Heart left ventricle (tissue), 13 donors: ENCODE measurements around the gene GRWD1.

ENCODE experiments used
- CTCF ChIP-seq, 12 donors: fragments of 200-600 bp; sonication (generic) in 4 of 12; IDR thresholded peaks; one replicate each; pipeline versions ENCODE4 v1.5.0 to v1.8.0; 2018 to 2022; ENCODE audit warnings: antibody characterized with exemption in 12 of 12, mild to moderate bottlenecking in 5 of 12
- POLR2A ChIP-seq, 2 donors: fragments of 450-650 bp; IDR thresholded peaks; one replicate each; pipeline ENCODE4 v1.6.1; 2017; ENCODE audit warnings: antibody characterized with exemption in 2 of 2, mild to moderate bottlenecking in 2 of 2, moderate library complexity in 2 of 2
- donor health status: ischemic (EF 13 %, LVEDD 7.1; RV severe dilation, severe dysfunction).
- donor health status: DM: no; HTN: yes; CAD: no.
- donor health status: DM: no; HTN: no; CAD: no.
- donor health status: ischemic (EF 25% LVEDD 6.9; RV normal size, moderate dysfunction).
- donor health status: ischemic (EF 25% LVEDD 5.7; RV mildly dilated, moderate dysfunction).
- donor health status: ischemic (EF 35%, LVEDD 5.7; RV mildly dilated, moderate dysfunction).
- donor health status: nonischemic (EF 11% LVEDD 7.7; RV severe dilation, severe dysfunction).
- donor health status: DM: yes; HTN: yes; CAD: no.
- donor health status: PGD.
- donor health status: ischemic (EF 29% LVEDD 5.4; RV normal size, mild dysfunction).
- donor health status: nonischemic (EF 23%, LVEDD 6.1; RV moderate dilation, normal function).

- TF ChIP-seq CTCF (IDR thresholded peaks at IDR 0.05) (no peak), POLR2A (IDR thresholded peaks at IDR 0.05) (no peak)
Observed at GRCh38 chr19:48484247-48484893, 38.6 kb downstream of the GRWD1 start.
